ENCODE measurements around the gene ACVRL1. TPM values are rescaled to one million over a fixed set of nuclear protein-coding genes. Genes with fewer than 3 reads are reported as not detected.

Gene ACVRL1
- total and polyA plus RNA-seq, 9 of the 15 experiments (the other 6 are each of a cell fraction or from before 2014, with no cell fraction given), result 0.07 to 1.4 (median 0.30) TPM

GRCh38 chr12:51951843-51952722, 44.8 kb downstream of the ACVRL1 start (continued):
- TF ChIP-seq FOSL1 (tag; conservative IDR thresholded peaks at IDR 0.05) (peak; percentile 15; the same call in 1 of the 2 replicates), RBBP5 (IDR thresholded peaks at IDR 0.05; ENCODE audit: borderline replicate concordance, insufficient read depth, low read length, poor library complexity, severe bottlenecking) (no peak), BRF1 (IDR thresholded peaks at IDR 0.05; ENCODE audit: borderline replicate concordance, extremely low read depth, insufficient read length) (no peak), HEY1 (CRISPR knock-in tag; IDR thresholded peaks at IDR 0.05; ENCODE audit: borderline replicate concordance) (no peak), NFRKB (IDR thresholded peaks at IDR 0.05; ENCODE audit: low read depth) (no peak), RBFOX2 (IDR thresholded peaks at IDR 0.05; ENCODE audit: low read depth, low read length) (peak; percentile 59), ZBTB1 (CRISPR knock-in tag; IDR thresholded peaks at IDR 0.05; ENCODE audit: borderline replicate concordance, low read depth) (no peak), ZBTB7A (IDR thresholded peaks at IDR 0.05; ENCODE audit: borderline replicate concordance, control insufficient read depth, low read depth, low read length) (peak; percentile 78), STAT5A (IDR thresholded peaks at IDR 0.05; ENCODE audit: borderline replicate concordance, low read length) (no peak), STAT5B (CRISPR knock-in tag; IDR thresholded peaks at IDR 0.05) (no peak)

GRCh38 chr12:51953089-51953488, 45.8 kb downstream of the ACVRL1 start:
- Histone ChIP-seq H2AFZ (ENCODE audit: low read depth, low read length) (no peak overlapping the region), H3K36me3 (ENCODE audit: control insufficient read depth, insufficient read depth, low read length) (no peaks in the 10 kb centered on the region), H3K27ac (ENCODE audit: extremely low read depth, low read depth, low read length) (no peak overlapping the region), H3K9me3 (replicated peaks; ENCODE audit: control insufficient read depth, insufficient read depth, low read depth, low read length) (no peaks in the 10 kb centered on the region), H3K9ac (ENCODE audit: insufficient read depth in 1 of 2, low read depth in 2 of 2, low read length in 2 of 2) (peak overlapping the region; percentile 7 to 47; a peak in 2 of 4 replicates), H3K9me1 (ENCODE audit: control insufficient read depth, insufficient read depth, low read length) (no peaks in the 10 kb centered on the region), H3K27me3 (ENCODE audit: control insufficient read depth in 2 of 2, insufficient read depth in 2 of 2, low read length in 2 of 2) (peaks cover 0 to under 1% of the 10 kb centered on the region in 2 experiments; a peak in 1 of 5 replicates), H3K4me3 (peak overlapping the region; percentile 2; the same call in 1 of the 2 replicates), H3K4me1 (replicated peaks in 1 of 2; ENCODE audit: control insufficient read depth in 2 of 2, insufficient read depth in 2 of 2, low read length in 2 of 2) (peaks cover 16 to 30% of the 10 kb centered on the region in 2 experiments), H4K20me1 (replicated peaks; ENCODE audit: control insufficient read depth, insufficient read depth, low read length) (peaks cover 9% of the 10 kb centered on the region; the same call in 1 of the 2 replicates), H3K79me2 (ENCODE audit: control insufficient read depth, insufficient read depth, low read length) (peaks cover 48% of the 10 kb centered on the region), H3K4me2 (ENCODE audit: insufficient read depth, low read length) (peak overlapping the region; percentile 86)
- ATAC-seq (no peak), DNase-seq (ENCODE audit: extremely low read depth in 1 of 4, low spot score in 3 of 4) (no peak), FAIRE-seq (no peak)
- POLR2A ChIA-PET, result no interaction called here
- intact Hi-C loops (cut with micrococcal nuclease), result no loop called here
- CTCF ChIA-PET (ENCODE audit: low intra/inter-chr PET ratio), result no interaction called here
- TSS peak; percentile 44 for BruUV-seq (replicated peaks)
- WGBS (ENCODE audit: insufficient coverage, low coverage, missing lambda C conversion rate), result 51% methylated on average over 8 of the region's 8 CpGs
- in situ Hi-C loops (cut with MboI), result no loop called here
- TF ChIP-seq GTF2E2 (tag; IDR thresholded peaks at IDR 0.05) (no peak), ZKSCAN3 (CRISPR knock-in tag; IDR thresholded peaks at IDR 0.05) (no peak), ZNF79 (CRISPR knock-in tag; IDR thresholded peaks at IDR 0.05; ENCODE audit: low read depth) (no peak), HIVEP1 (CRISPR knock-in tag; IDR thresholded peaks at IDR 0.05) (no peak), ZBTB9 (CRISPR knock-in tag; IDR thresholded peaks at IDR 0.05) (no peak), HDAC3 (IDR thresholded peaks at IDR 0.05; ENCODE audit: borderline replicate concordance, partially characterized antibody) (no peak), CHAMP1 (IDR thresholded peaks at IDR 0.05) (no peak)
